Parathyroid adenoma (tissue), 2 donors: ENCODE measurements around the gene RFXANK.

Experiments
- H2AFZ ChIP-seq: fragments of 300-600 bp; sonication (generic); one replicate; pipeline ENCODE4 v1.7.0; 2017; ENCODE audit warnings: antibody characterized with exemption, mild to moderate bottlenecking
- H3K27ac ChIP-seq: fragments of 300-600 bp; sonication (generic); one replicate; pipeline ENCODE4 v1.7.0; 2017
- H3K27me3 ChIP-seq: fragments of 300-600 bp; sonication (generic); one replicate; pipeline ENCODE4 v1.7.0; 2017; ENCODE audit warnings: low read length; ENCODE audit not compliant: control insufficient read depth, insufficient read depth
- H3K36me3 ChIP-seq: fragments of 300-600 bp; sonication (generic); one replicate; pipeline ENCODE4 v1.7.0; 2017; ENCODE audit warnings: low read length; ENCODE audit not compliant: control insufficient read depth, insufficient read depth
- H3K4me1 ChIP-seq: fragments of 300-600 bp; sonication (generic); one replicate; pipeline ENCODE4 v1.7.0; 2017; ENCODE audit warnings: control low read depth
- H3K4me2 ChIP-seq: fragments of 300-600 bp; sonication (generic); one replicate; pipeline ENCODE4 v1.7.0; 2017; ENCODE audit warnings: low read length
- H3K4me3 ChIP-seq: fragments of 300-600 bp; sonication (generic); one replicate; pipeline ENCODE4 v1.7.0; 2017; ENCODE audit warnings: low read depth, low read length
- H3K79me2 ChIP-seq: fragments of 300-600 bp; sonication (generic); one replicate; pipeline ENCODE4 v1.7.0; 2017; ENCODE audit warnings: control low read depth
- H3K9ac ChIP-seq: fragments of 300-600 bp; sonication (generic); one replicate; pipeline ENCODE4 v1.7.0; 2017; ENCODE audit warnings: mild to moderate bottlenecking
- H3K9me3 ChIP-seq: fragments of 300-600 bp; sonication (generic); one replicate; pipeline ENCODE4 v1.7.0; 2017; ENCODE audit warnings: low read length; ENCODE audit not compliant: control insufficient read depth
- CTCF ChIP-seq: fragments of 300-600 bp; sonication (generic); IDR thresholded peaks from one replicate; pipeline ENCODE4 v1.7.0; 2017; ENCODE audit warnings: antibody characterized with exemption, mild to moderate bottlenecking
- donor health status: primary hyperparathyroidism.

The RFXANK gene

DNA sequence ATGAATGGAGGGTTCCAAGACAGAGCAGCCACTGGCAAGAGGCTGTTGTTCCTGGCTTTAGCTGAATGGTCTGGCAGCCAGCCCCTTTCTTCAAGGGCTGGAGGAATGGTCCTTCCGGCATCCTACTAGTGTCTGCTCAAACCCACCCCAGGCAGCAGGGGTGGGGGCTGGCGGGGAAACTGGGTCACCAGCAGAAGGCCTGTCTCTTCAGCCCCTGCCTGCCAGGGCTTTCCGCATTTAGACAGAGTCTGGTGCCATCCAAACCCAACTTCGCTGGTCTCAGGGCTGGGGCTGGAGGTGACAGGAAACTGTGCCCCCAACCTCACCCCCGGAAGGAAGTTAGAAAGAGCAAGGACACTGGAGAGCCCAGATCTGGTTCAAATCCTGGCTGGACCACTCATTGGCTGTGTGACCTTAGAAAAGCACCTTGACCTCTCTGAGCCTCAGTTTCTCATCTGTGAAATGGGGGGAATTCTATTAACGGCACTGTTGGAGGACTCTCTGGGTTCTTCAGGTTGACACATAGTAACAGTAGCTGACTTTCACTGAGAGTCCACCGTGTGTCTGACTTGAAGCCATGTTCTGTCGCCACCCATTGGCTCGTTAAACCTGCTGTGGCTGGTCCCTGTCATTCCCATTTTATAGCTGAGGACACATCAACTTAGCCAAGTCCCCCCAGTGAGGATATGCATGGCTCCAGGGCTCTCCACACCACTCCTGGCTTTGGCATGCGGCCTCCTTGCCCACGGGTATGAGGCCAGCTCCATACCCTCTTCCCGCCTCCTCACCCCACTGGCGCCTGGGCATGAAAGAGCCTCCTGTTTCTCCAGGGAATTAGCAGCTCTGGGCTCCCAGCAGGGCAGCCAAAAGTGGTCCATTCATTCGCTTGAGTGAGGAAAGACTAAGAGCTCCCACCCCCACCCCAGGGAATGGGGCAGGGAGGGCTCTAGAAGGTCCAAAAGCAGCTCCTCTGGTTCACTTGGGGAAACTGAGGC lies 13.7 kb downstream of the RFXANK start:
- no peak for TF ChIP-seq CTCF
- no peak overlapping the region for H3K4me2 ChIP-seq

GRCh38 chr19:19206938-19207337 lies 14.9 kb downstream of the RFXANK start:
- H3K79me2 ChIP-seq, result no peaks in the 10 kb centered on the region
- H3K4me2 ChIP-seq, result no peak overlapping the region
- no peaks in the 10 kb centered on the region for H3K27me3 ChIP-seq
- H3K4me3 ChIP-seq, result no peak overlapping the region
- H3K4me1 ChIP-seq, result peaks cover 5% of the 10 kb centered on the region
- H3K9ac ChIP-seq, result no peak overlapping the region
- TF ChIP-seq CTCF, result no peak
- no peak overlapping the region for H2AFZ ChIP-seq
- no peaks in the 10 kb centered on the region for H3K36me3 ChIP-seq
- no peaks in the 10 kb centered on the region for H3K9me3 ChIP-seq
- no peak overlapping the region for H3K27ac ChIP-seq

More for the DNA sequence above, 13.7 kb downstream of the RFXANK start:
- Histone ChIP-seq H3K27ac (no peak overlapping the region), H3K4me3 (no peak overlapping the region), H3K27me3 (no peaks in the 10 kb centered on the region), H3K4me1 (peaks cover 5% of the 10 kb centered on the region), H2AFZ (no peak overlapping the region), H3K9ac (no peak overlapping the region), H3K79me2 (no peaks in the 10 kb centered on the region), H3K36me3 (no peaks in the 10 kb centered on the region), H3K9me3 (no peaks in the 10 kb centered on the region)

- Histone ChIP-seq H3K27me3 (peaks cover 7% of the 10 kb centered on the region), H3K4me2 (no peak overlapping the region), H3K9me3 (no peaks in the 10 kb centered on the region), H3K36me3 (no peaks in the 10 kb centered on the region), H3K27ac (no peak overlapping the region), H3K9ac (no peak overlapping the region), H3K4me1 (peaks cover 1% of the 10 kb centered on the region), H3K4me3 (no peak overlapping the region), H2AFZ (no peak overlapping the region), H3K79me2 (no peaks in the 10 kb centered on the region)
- no peak for TF ChIP-seq CTCF
Measured at GRCh38 chr19:19207637-19208572, 15.8 kb downstream of the RFXANK start.

GRCh38 chr19:19209372-19209771 lies 17.3 kb downstream of the RFXANK start:
- Histone ChIP-seq H3K36me3 (no peaks in the 10 kb centered on the region), H3K4me3 (no peak overlapping the region), H3K79me2 (no peaks in the 10 kb centered on the region), H3K9ac (no peak overlapping the region), H3K9me3 (no peaks in the 10 kb centered on the region), H3K4me2 (no peak overlapping the region), H3K27ac (no peak overlapping the region), H3K27me3 (peaks cover 7% of the 10 kb centered on the region), H2AFZ (no peak overlapping the region), H3K4me1 (no peaks in the 10 kb centered on the region)
- no peak for TF ChIP-seq CTCF
